ENCODE data around the gene RIPOR1.
A peak's percentile ranks its signal among the peaks of the same experiment; 100 is the strongest.

RIPOR1 gene

GRCh38 chr16:67543582-67543981, 15.0 kb downstream of the RIPOR1 start:
- no peaks in the 10 kb centered on the region; the same call in 1 of the 2 replicates for H3K36me3 ChIP-seq (ENCODE audit: insufficient read depth, low read length)
- TF ChIP-seq CTCF (IDR thresholded peaks at IDR 0.05; ENCODE audit: low read length) (no peak), EZH2 (IDR thresholded peaks at IDR 0.05; ENCODE audit: borderline replicate concordance, low read length) (no peak)
- H3F3A ChIP-seq (ENCODE audit: insufficient read depth, low read length) = no peaks in the 10 kb centered on the region
- H2AFZ ChIP-seq (ENCODE audit: low read length) = no peak overlapping the region
- no peaks in the 10 kb centered on the region for H3K79me2 ChIP-seq (ENCODE audit: insufficient read depth, low read length)
- no peak overlapping the region for H3K4me2 ChIP-seq (ENCODE audit: low read length)
- no peaks in the 10 kb centered on the region for H3K9me2 ChIP-seq (ENCODE audit: low read depth, low read length)
- no peak overlapping the region for H3K4me3 ChIP-seq (ENCODE audit: low read depth, low read length, poor library complexity, severe bottlenecking)
- H3K27ac ChIP-seq (ENCODE audit: low read depth, low read length, poor library complexity, severe bottlenecking) = peak overlapping the region; percentile 97
- H3K4me1 ChIP-seq (ENCODE audit: insufficient read depth, low read length, severe bottlenecking) = peaks cover 48% of the 10 kb centered on the region
- no peaks in the 10 kb centered on the region for H4K20me1 ChIP-seq (ENCODE audit: insufficient read depth, low read length)
- H3K9me3 ChIP-seq (ENCODE audit: low read length) = no peaks in the 10 kb centered on the region
- H3K9ac ChIP-seq (ENCODE audit: low read length) = no peak overlapping the region
- no peaks in the 10 kb centered on the region; the same call in 1 of the 2 replicates for H3K27me3 ChIP-seq (ENCODE audit: insufficient read depth, low read length)

GRCh38 chr16:67544329-67544841, 15.8 kb downstream of the RIPOR1 start:
- Histone ChIP-seq H3K9me3 (ENCODE audit: low read length) (no peaks in the 10 kb centered on the region), H3K4me2 (ENCODE audit: low read length) (peak overlapping the region; percentile 56; the same call in 1 of the 2 replicates), H3K9me2 (ENCODE audit: low read depth, low read length) (no peaks in the 10 kb centered on the region), H2AFZ (ENCODE audit: low read length) (no peak overlapping the region), H3K4me3 (ENCODE audit: low read depth, low read length, poor library complexity, severe bottlenecking) (no peak overlapping the region), H4K20me1 (ENCODE audit: insufficient read depth, low read length) (no peaks in the 10 kb centered on the region), H3K36me3 (ENCODE audit: insufficient read depth, low read length) (peaks cover 2% of the 10 kb centered on the region; the same call in 1 of the 2 replicates), H3K27me3 (ENCODE audit: insufficient read depth, low read length) (no peaks in the 10 kb centered on the region), H3K79me2 (ENCODE audit: insufficient read depth, low read length) (no peaks in the 10 kb centered on the region), H3F3A (ENCODE audit: insufficient read depth, low read length) (no peaks in the 10 kb centered on the region), H3K27ac (ENCODE audit: low read depth, low read length, poor library complexity, severe bottlenecking) (peak overlapping the region; percentile 97), H3K9ac (ENCODE audit: low read length) (peak overlapping the region; percentile 39; the same call in 1 of the 2 replicates), H3K4me1 (ENCODE audit: insufficient read depth, low read length, severe bottlenecking) (peaks cover 55% of the 10 kb centered on the region)
- TF ChIP-seq EZH2 (IDR thresholded peaks at IDR 0.05; ENCODE audit: borderline replicate concordance, low read length) = no peak
- peak; percentile 57 for TF ChIP-seq CTCF (IDR thresholded peaks at IDR 0.05; ENCODE audit: low read length)

- H2AFZ ChIP-seq (ENCODE audit: low read length) = no peak overlapping the region
- H3F3A ChIP-seq (ENCODE audit: insufficient read depth, low read length) = no peaks in the 10 kb centered on the region
- peak overlapping the region; percentile 53; the same call in 1 of the 2 replicates for H3K9ac ChIP-seq (ENCODE audit: low read length)
- no peaks in the 10 kb centered on the region for H3K9me2 ChIP-seq (ENCODE audit: low read depth, low read length)
- peak overlapping the region; percentile 56; the same call in 1 of the 2 replicates for H3K4me2 ChIP-seq (ENCODE audit: low read length)
- H3K27me3 ChIP-seq (ENCODE audit: insufficient read depth, low read length) = no peaks in the 10 kb centered on the region
- TF ChIP-seq CTCF (IDR thresholded peaks at IDR 0.05; ENCODE audit: low read length) (no peak), EZH2 (IDR thresholded peaks at IDR 0.05; ENCODE audit: borderline replicate concordance, low read length) (no peak)
- peaks cover 5% of the 10 kb centered on the region; the same call in 1 of the 2 replicates for H3K36me3 ChIP-seq (ENCODE audit: insufficient read depth, low read length)
- peak overlapping the region; percentile 97 for H3K27ac ChIP-seq (ENCODE audit: low read depth, low read length, poor library complexity, severe bottlenecking)
- H3K4me1 ChIP-seq (ENCODE audit: insufficient read depth, low read length, severe bottlenecking) = peaks cover 62% of the 10 kb centered on the region
- H3K79me2 ChIP-seq (ENCODE audit: insufficient read depth, low read length) = no peaks in the 10 kb centered on the region
- no peaks in the 10 kb centered on the region for H4K20me1 ChIP-seq (ENCODE audit: insufficient read depth, low read length)
- no peaks in the 10 kb centered on the region for H3K9me3 ChIP-seq (ENCODE audit: low read length)
- no peak overlapping the region for H3K4me3 ChIP-seq (ENCODE audit: low read depth, low read length, poor library complexity, severe bottlenecking)
These were observed 16.4 kb downstream of the RIPOR1 start for GRCh38 chr16:67544844-67545664.
